ENCODE results near the gene MRPL16.

DNA sequence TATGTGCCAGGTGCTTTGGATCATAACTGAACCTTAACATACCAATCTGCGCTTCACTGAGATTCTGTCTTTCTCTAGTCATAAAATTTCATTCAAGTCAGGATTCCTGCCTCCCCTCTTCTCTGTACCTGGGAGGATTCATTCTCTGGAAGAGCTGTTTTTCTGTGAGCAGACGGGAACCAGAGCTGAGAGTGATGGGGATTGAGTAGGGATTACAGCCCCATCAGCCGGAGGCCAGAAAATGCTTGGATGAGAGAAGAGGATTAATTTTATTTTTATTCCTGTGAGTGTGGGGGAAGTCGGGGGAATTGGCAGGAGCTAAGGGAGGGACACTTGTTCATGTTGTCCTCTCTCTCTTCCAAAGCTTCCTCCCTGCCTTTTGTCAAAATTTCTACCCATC, 50.7 kb downstream of the MRPL16 start:
- TF ChIP-seq, protein P1, sequence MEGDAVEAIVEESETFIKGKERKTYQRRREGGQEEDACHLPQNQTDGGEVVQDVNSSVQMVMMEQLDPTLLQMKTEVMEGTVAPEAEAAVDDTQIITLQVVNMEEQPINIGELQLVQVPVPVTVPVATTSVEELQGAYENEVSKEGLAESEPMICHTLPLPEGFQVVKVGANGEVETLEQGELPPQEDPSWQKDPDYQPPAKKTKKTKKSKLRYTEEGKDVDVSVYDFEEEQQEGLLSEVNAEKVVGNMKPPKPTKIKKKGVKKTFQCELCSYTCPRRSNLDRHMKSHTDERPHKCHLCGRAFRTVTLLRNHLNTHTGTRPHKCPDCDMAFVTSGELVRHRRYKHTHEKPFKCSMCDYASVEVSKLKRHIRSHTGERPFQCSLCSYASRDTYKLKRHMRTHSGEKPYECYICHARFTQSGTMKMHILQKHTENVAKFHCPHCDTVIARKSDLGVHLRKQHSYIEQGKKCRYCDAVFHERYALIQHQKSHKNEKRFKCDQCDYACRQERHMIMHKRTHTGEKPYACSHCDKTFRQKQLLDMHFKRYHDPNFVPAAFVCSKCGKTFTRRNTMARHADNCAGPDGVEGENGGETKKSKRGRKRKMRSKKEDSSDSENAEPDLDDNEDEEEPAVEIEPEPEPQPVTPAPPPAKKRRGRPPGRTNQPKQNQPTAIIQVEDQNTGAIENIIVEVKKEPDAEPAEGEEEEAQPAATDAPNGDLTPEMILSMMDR (conservative IDR thresholded peaks at IDR 0.05), result no peak
- no peak for TF ChIP-seq ZFX (IDR thresholded peaks at IDR 0.05)
